ENCODE data around the gene SMIM3.
"Not testable (repeated sequence)": the region's sequence is repeated elsewhere in the genome, so short reads cannot be mapped to it uniquely, and the experiment has no call there.

Gene SMIM3

GRCh38 chr5:150801117-150801927, 22.8 kb downstream of the SMIM3 start:
- DNase-seq = no peak

GRCh38 chr5:150804388-150804787, 25.8 kb downstream of the SMIM3 start:
- no peak for DNase-seq

DNA sequence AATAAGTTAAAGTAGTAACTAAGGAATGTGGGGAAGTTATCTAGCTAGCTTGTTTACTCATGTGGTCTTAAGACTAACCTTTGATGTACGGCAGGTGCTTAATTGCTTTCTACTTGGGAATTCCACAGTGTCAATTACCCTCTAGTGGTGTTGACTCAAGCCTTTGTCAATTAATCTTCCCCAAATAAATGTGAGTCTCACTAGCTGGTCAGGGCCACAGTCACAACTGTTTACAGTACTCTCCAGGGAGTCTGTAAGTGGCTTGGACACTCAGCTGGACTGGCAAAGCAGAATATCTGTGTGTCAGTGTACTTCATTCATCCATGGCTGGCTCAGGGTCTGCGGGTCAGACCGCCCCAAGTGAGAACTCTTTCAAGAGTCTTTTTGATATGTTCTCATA, 30.8 kb downstream of the SMIM3 start:
- DNase-seq = no peak

DNA sequence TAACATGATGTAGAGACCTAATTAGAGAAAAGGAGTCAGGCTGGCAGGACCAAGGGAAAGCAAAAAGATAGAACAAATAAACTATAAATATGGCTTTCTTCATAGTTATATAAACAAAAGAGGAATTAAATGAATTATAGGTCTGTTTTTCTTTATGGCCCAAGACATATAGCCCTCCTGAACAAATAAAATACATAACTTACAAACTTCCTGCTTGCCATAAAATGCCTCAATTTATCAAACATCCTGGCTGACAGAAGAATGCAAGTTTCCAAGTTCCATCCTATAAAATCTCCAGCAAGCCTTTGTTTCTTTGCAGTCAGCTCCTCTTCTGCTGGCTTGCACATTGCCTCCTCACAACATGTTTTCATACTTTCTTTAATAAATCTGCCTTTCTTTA, 36.5 kb downstream of the SMIM3 start:
- no peak for DNase-seq

GRCh38 chr5:150816946-150817345, 38.4 kb downstream of the SMIM3 start:
- DNase-seq = no peak

- no peak for DNase-seq
These were observed 51.2 kb downstream of the SMIM3 start for GRCh38 chr5:150829744-150830143.

DNA sequence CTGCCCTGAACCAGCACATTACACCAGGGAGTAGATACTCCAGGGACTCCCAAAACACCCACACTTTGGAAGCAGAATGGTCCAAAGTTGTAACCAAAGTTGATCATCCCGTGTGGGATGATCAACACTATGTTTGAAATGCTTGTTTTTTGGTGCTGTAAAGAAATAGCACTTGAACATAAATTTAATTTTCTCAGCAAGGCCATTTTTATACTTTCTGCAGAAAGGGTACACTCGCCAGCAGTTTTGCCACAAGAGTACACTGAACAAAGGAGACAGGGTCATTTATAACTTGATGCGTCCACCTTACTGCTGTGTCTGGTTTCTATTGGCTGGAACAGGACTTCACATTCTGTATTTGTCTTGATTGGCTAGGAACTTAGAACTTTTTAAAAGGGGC, 53.3 kb downstream of the SMIM3 start:
- DNase-seq = not testable (repeated sequence)

GRCh38 chr5:150836064-150836463, 57.5 kb downstream of the SMIM3 start:
- DNase-seq = no peak

DNA sequence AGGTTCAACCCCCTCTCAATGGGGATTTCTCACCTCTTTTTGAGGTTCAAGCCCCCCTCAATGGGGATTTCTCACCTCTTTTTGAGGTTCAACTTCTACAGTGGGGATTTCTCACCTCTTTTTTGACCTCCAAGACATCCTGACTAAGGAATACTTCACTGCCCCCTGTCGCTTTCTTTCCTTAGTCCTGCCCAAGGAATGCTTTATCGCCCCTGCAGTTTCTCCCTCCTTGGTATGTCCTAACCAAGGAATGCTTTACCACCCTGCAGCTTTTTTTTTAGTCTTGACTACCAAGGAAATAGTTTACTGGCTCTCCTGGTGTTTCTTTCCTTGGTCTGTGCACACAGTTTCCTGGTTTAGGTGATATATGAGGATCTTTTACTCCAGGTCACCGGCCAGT, 58.1 kb downstream of the SMIM3 start:
- DNase-seq = no peak

DNA sequence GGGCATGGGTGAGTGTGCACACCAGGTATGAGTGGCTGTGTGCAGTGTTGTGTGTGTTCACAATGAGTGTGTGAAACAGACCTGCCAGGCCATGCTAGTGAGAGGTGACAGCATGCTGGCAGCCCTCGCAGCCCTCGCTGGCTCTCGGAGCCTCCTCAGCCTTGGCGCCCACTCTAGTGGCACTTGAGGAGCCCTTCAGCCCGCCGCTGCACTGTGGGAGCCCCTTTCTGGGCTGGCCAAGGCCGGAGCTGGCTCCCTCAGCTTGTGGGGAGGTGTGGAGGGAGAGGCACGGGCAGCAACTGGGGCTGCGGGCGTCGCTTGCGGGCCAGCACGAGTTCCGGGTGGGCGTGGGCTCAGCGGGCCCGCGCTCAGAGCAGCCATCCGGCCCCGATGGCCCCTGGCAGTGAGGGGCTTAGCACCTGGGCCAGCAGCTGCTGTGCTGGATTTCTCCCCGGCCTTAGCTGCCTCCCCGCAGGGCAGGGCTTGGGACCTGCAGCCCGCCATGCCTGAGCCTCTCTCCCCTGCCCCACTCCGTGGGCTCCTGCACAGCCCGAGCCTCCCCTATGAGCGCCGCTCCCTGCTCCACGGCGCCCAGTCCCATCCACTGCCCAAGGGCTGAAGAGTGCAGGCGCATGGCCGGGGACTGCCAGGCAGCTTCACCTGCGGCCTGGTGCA, 66.8 kb downstream of the SMIM3 start:
- DNase-seq = not testable (repeated sequence)

DNA sequence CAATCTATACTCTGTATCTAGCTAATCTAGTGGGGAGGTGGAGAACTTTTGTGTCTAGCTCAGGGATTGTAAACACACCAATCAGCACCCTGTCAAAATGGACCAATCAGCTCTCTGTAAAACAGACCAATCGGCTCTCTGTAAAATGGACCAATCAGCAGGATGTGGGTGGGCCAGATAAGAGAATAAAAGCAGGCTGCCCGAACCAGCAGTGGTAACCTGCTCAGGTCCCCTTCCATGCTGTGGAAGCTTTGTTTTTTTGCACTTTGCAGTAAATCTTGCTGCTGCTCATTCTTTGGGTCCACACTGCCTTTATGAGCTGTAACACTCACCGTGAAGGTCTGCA, 67.7 kb downstream of the SMIM3 start, which contains the start of gene IRGM:
Gene IRGM (plus strand): TSS at position 214 of the 346 bp plus-strand sequence. CDS start 1,603 bp downstream, outside the sequence.
- not testable (repeated sequence) for DNase-seq

All from T1000 (cell line).